ENCODE measurements around the gene RNASEH2A.

The RNASEH2A gene

GRCh38 chr19:12782424-12783290, 23.7 kb upstream of the RNASEH2A start:
- FAIRE-seq: peak; percentile 58

GRCh38 chr19:12783291-12783848, 23.0 kb upstream of the RNASEH2A start:
- no peak for FAIRE-seq
- no peak for DNase-seq (ENCODE audit: extremely low spot score, insufficient read length, low read depth)

More at GRCh38 chr19:12782424-12783290, 23.7 kb upstream of the RNASEH2A start:
- no peak for DNase-seq (ENCODE audit: extremely low spot score, insufficient read length, low read depth)

- DNase-seq (ENCODE audit: extremely low spot score, insufficient read length, low read depth) (no peak), FAIRE-seq (no peak)
These were observed 22.5 kb upstream of the RNASEH2A start for GRCh38 chr19:12783849-12784393.

- FAIRE-seq (no peak), DNase-seq (ENCODE audit: extremely low spot score, insufficient read length, low read depth) (no peak)
These were observed 22.0 kb upstream of the RNASEH2A start for GRCh38 chr19:12784394-12784870.

- DNase-seq (ENCODE audit: extremely low spot score, insufficient read length, low read depth): no peak
- FAIRE-seq: peak; percentile 52
These were observed 21.4 kb upstream of the RNASEH2A start for GRCh38 chr19:12784871-12785430.

- FAIRE-seq: no peak
- no peak for DNase-seq (ENCODE audit: extremely low spot score, insufficient read length, low read depth)
These were observed 20.9 kb upstream of the RNASEH2A start for GRCh38 chr19:12785431-12786031.

GRCh38 chr19:12786141-12786870, 20.1 kb upstream of the RNASEH2A start:
- DNase-seq (ENCODE audit: extremely low spot score, insufficient read length, low read depth): no peak
- no peak for FAIRE-seq

GRCh38 chr19:12786952-12787351, 19.4 kb upstream of the RNASEH2A start:
- no peak for FAIRE-seq
- no peak for DNase-seq (ENCODE audit: extremely low spot score, insufficient read length, low read depth)

- DNase-seq (ENCODE audit: extremely low spot score, insufficient read length, low read depth) (no peak), FAIRE-seq (no peak)
These were observed 18.9 kb upstream of the RNASEH2A start for GRCh38 chr19:12787458-12787857.

GRCh38 chr19:12788042-12788681, 18.2 kb upstream of the RNASEH2A start:
- DNase-seq (ENCODE audit: extremely low spot score, insufficient read length, low read depth) (no peak), FAIRE-seq (no peak)

- peak; percentile 81 for FAIRE-seq
These were observed 17.7 kb upstream of the RNASEH2A start for GRCh38 chr19:12788682-12789097.

GRCh38 chr19:12789098-12789903, 17.1 kb upstream of the RNASEH2A start:
- FAIRE-seq: no peak
- no peak for DNase-seq (ENCODE audit: extremely low spot score, insufficient read length, low read depth)

More at GRCh38 chr19:12788682-12789097, 17.7 kb upstream of the RNASEH2A start:
- no peak for DNase-seq (ENCODE audit: extremely low spot score, insufficient read length, low read depth)

GRCh38 chr19:12789904-12790619, 16.3 kb upstream of the RNASEH2A start:
- DNase-seq (ENCODE audit: extremely low spot score, insufficient read length, low read depth) (peak; percentile 80), FAIRE-seq (peak; percentile 80)

GRCh38 chr19:12790628-12791344, 15.6 kb upstream of the RNASEH2A start:
- DNase-seq (ENCODE audit: extremely low spot score, insufficient read length, low read depth): no peak
- FAIRE-seq: no peak

- FAIRE-seq (peak; percentile 88), DNase-seq (ENCODE audit: extremely low spot score, insufficient read length, low read depth) (no peak)
These were observed 14.9 kb upstream of the RNASEH2A start, which contains the start of gene JUNB for GRCh38 chr19:12791345-12792050. JUNB (plus strand) TSS chr19:12791486; CDS start chr19:12791772, 286 bp downstream.

- peak; percentile 50 for FAIRE-seq
- no peak for DNase-seq (ENCODE audit: extremely low spot score, insufficient read length, low read depth)
These were observed 14.1 kb upstream of the RNASEH2A start for GRCh38 chr19:12792051-12792852.
